IMR-90 (cell line): ENCODE data around the gene ZNF385B. TPM values are rescaled to one million over a fixed set of nuclear protein-coding genes. Genes with fewer than 3 reads are reported as not detected.

Experiments
- ATAC-seq: fragments of 200-7000 bp; cut with Tn5 transposase; 2 replicates; pipeline ENCODE4 v1.9.1; 2020; ENCODE audit warnings: low read depth, mild to moderate bottlenecking, moderate library complexity
- BruUV-seq: library from RNA; stranded (reverse); fragments of 400-500 nt; replicated peaks from 2 replicates; lab custom pipeline; 2021; lab: Mats Ljungman, UMichigan
- CTCF ChIA-PET: fragments of 300-600 bp; formaldehyde crosslinking; extraction: SDS; loops from one replicate; lab custom pipeline; 2021; ENCODE audit warnings: antibody characterized with exemption; lab: Yijun Ruan, JAX
- POLR2A ChIA-PET: fragments of 300-600 bp; sonication (Branson Sonifier 250); formaldehyde crosslinking; loops from one replicate; lab custom pipeline; 2022; ENCODE audit warnings: antibody characterized with exemption; ENCODE audit not compliant: unreplicated experiment; lab: Charles Lee
- DNase-seq: peaks from one replicate; pipeline ENCODE4 v3.0.0; 2013
- H2AFZ ChIP-seq: replicated peaks from 2 replicates; pipeline ENCODE3; 2013; ENCODE audit warnings: low read length, mild to moderate bottlenecking; ENCODE audit not compliant: poor library complexity
- H2AK5ac ChIP-seq: 2 replicates; pipeline ENCODE4 v1.6.1; 2013; ENCODE audit warnings: low read depth, low read length, inconsistent platforms
- H2AK9ac ChIP-seq: replicated peaks from 2 replicates; pipeline ENCODE3; 2013; ENCODE audit warnings: mild to moderate bottlenecking, low read depth, low read length, moderate library complexity; ENCODE audit not compliant: poor library complexity
- H2BK120ac ChIP-seq: 2 replicates; pipeline ENCODE4 v1.6.1; 2013; ENCODE audit warnings: low read depth, low read length, inconsistent platforms
- H2BK15ac ChIP-seq: 3 replicates; pipeline ENCODE4 v1.6.1; 2013; ENCODE audit warnings: low read depth, low read length, inconsistent platforms
- H2BK20ac ChIP-seq: 2 replicates; pipeline ENCODE4 v1.6.1; 2013; ENCODE audit warnings: low read depth, mild to moderate bottlenecking, inconsistent platforms, low read length, moderate library complexity
- H2BK5ac ChIP-seq: 2 replicates; pipeline ENCODE4 v1.6.1; 2013; ENCODE audit warnings: mild to moderate bottlenecking, low read depth, low read length, inconsistent platforms; ENCODE audit not compliant: poor library complexity, severe bottlenecking
- H3K14ac ChIP-seq: replicated peaks from 2 replicates; pipeline ENCODE4 v1.6.1; 2013; ENCODE audit warnings: low read depth, low read length, inconsistent platforms
- H3K18ac ChIP-seq: 2 replicates; pipeline ENCODE4 v1.6.1; 2013; ENCODE audit warnings: low read depth, low read length, control low read depth
- H3K23ac ChIP-seq: 2 replicates; pipeline ENCODE4 v1.6.1; 2013; ENCODE audit warnings: low read depth, low read length, inconsistent platforms
- H3K27ac ChIP-seq: 2 replicates; pipeline ENCODE4 v1.5.1; 2013; ENCODE audit warnings: mild to moderate bottlenecking, control low read depth, low read length; ENCODE audit not compliant: insufficient read depth
- H3K27me3 ChIP-seq: 2 replicates; pipeline ENCODE4 v1.6.1; 2013; ENCODE audit warnings: low read length; ENCODE audit not compliant: control insufficient read depth, insufficient read depth
- H3K36me3 ChIP-seq: 2 replicates; pipeline ENCODE4 v1.6.1; 2013; ENCODE audit warnings: low read length, mixed read lengths; ENCODE audit not compliant: control insufficient read depth, insufficient read depth
- H3K4ac ChIP-seq: 2 replicates; pipeline ENCODE4 v1.6.1; 2013; ENCODE audit warnings: low read depth, low read length, inconsistent platforms
- H3K4me1 ChIP-seq: 2 replicates; pipeline ENCODE4 v1.6.1; 2013; ENCODE audit warnings: low read length, mixed read lengths; ENCODE audit not compliant: control insufficient read depth, insufficient read depth
- H3K4me2 ChIP-seq: 2 replicates; pipeline ENCODE4 v1.6.1; 2013; ENCODE audit warnings: low read depth, mild to moderate bottlenecking, control low read depth, low read length, moderate library complexity
- H3K4me3 ChIP-seq: 2 replicates; pipeline ENCODE4 v1.5.1; 2013; ENCODE audit warnings: low read depth, mild to moderate bottlenecking, control low read depth, low read length, moderate library complexity; ENCODE audit not compliant: insufficient read depth
- H3K56ac ChIP-seq: 2 replicates; pipeline ENCODE4 v1.6.1; 2013; ENCODE audit warnings: low read length, inconsistent platforms; ENCODE audit not compliant: insufficient read depth; ENCODE audit errors: extremely low read depth
- H3K79me1 ChIP-seq, 2 experiments: 2 replicates each; pipeline ENCODE4 v1.6.1; 2013; ENCODE audit warnings: low read length in 2 of 2, inconsistent platforms in 1 of 2, low read depth in 1 of 2
- H3K9ac ChIP-seq: 2 replicates; pipeline ENCODE4 v1.6.1; 2013; ENCODE audit warnings: low read depth, low read length, control low read depth
- H3K9me1 ChIP-seq: 2 replicates; pipeline ENCODE4 v1.6.1; 2013; ENCODE audit warnings: low read length, inconsistent platforms; ENCODE audit not compliant: insufficient read depth
- H3K9me3 ChIP-seq: 2 replicates; pipeline ENCODE4 v1.6.1; 2013; ENCODE audit warnings: low read length; ENCODE audit not compliant: control insufficient read depth, insufficient read depth
- H4K20me1 ChIP-seq: 2 replicates; pipeline ENCODE4 v1.6.1; 2013; ENCODE audit warnings: low read length, inconsistent platforms; ENCODE audit not compliant: insufficient read depth
- H4K5ac ChIP-seq: 2 replicates; pipeline ENCODE4 v1.6.1; 2013; ENCODE audit warnings: mild to moderate bottlenecking, low read depth, low read length, control low read depth
- H4K8ac ChIP-seq, 2 experiments: 2 replicates each; pipeline ENCODE4 v1.6.1; 2013; ENCODE audit warnings: low read depth in 2 of 2, low read length in 2 of 2, control low read depth in 1 of 2, inconsistent platforms in 1 of 2
- H4K91ac ChIP-seq: 2 replicates; pipeline ENCODE4 v1.6.1; 2013; ENCODE audit warnings: low read depth, low read length, inconsistent platforms; ENCODE audit not compliant: insufficient read depth
- BHLHE40 ChIP-seq: fragments of 150-350 bp; IDR thresholded peaks from 2 replicates; pipeline ENCODE4 v1.6.1; 2016; ENCODE audit warnings: mild to moderate bottlenecking, low read depth, low read length
- MAZ ChIP-seq: IDR thresholded peaks from 2 replicates; pipeline ENCODE4 v1.6.1; 2012; ENCODE audit warnings: low read depth, mild to moderate bottlenecking, low read length, improper control_type of control experiment, moderate library complexity, borderline replicate concordance
- MXI1 ChIP-seq: IDR thresholded peaks from 2 replicates; pipeline ENCODE4 v1.6.1; 2012; ENCODE audit warnings: low read depth, mild to moderate bottlenecking, low read length, moderate library complexity, borderline replicate concordance
- NFE2L2 ChIP-seq: fragments of 150-350 bp; IDR thresholded peaks from 2 replicates; pipeline ENCODE4 v1.6.1; 2016; ENCODE audit warnings: low read depth, mild to moderate bottlenecking, low read length
- RCOR1 ChIP-seq: IDR thresholded peaks from 2 replicates; pipeline ENCODE4 v1.6.1; 2012; ENCODE audit warnings: mild to moderate bottlenecking, low read length, improper control_type of control experiment; ENCODE audit not compliant: insufficient replicate concordance
- SMC3 ChIP-seq: fragments of 150-350 bp; IDR thresholded peaks from 2 replicates; pipeline ENCODE4 v1.6.1; 2016; ENCODE audit warnings: low read depth, mild to moderate bottlenecking, antibody characterized with exemption, low read length, moderate library complexity
- WGBS, 2 experiments: methylation state at CpG; one replicate each; pipeline versions ENCODE4 v1.1.5 to v1.1.7; 2013; ENCODE audit warnings: missing lambda C conversion rate in 2 of 2; ENCODE audit not compliant: insufficient read length in 1 of 2; ENCODE audit errors: extremely low coverage in 2 of 2; 5-methylcytosine and 5-hydroxymethylcytosine counted together
- dilution Hi-C: fragments of 300-500 bp; cut with HindIII; formaldehyde crosslinking; loops from one replicate; pipeline ENCODE4 v1.14.3; 2018; ENCODE audit warnings: low sequenced_read_pairs; ENCODE audit not compliant: unreplicated experiment
- in situ Hi-C: fragments of 300-500 bp; cut with MboI; formaldehyde crosslinking; loops from 3 replicates; pipeline ENCODE4 v1.14.3; 2019; ENCODE audit warnings: low sequenced_read_pairs, inconsistent platforms, mixed read lengths
- intact Hi-C: fragments of 100-400 bp; cut with micrococcal nuclease; formaldehyde crosslinking; loops from 2 replicates; pipeline ENCODE4 v1.10.0; 2022
- polyA plus RNA-seq, 3 experiments: library from polyadenylated mRNA; depleted of rRNA; stranded (reverse); fragments of >200 nt; gene quantifications; 2 replicates each; pipeline ENCODE4 v1.2.3, GENCODE V29; 2012; ENCODE audit warnings: low replicate concordance in 1 of 3
- total RNA-seq: library from RNA; depleted of rRNA; stranded (reverse); fragments of >200 nt; gene quantifications from 2 replicates; pipeline ENCODE4 v1.2.3, GENCODE V29; 2012
- TF ChIP-seq, protein P1 (sequence below): fragments of 150-350 bp; IDR thresholded peaks from 2 replicates; pipeline ENCODE4 v1.6.1; 2016; ENCODE audit warnings: low read depth, mild to moderate bottlenecking, low read length, moderate library complexity, borderline replicate concordance

ZNF385B gene
- total and polyA plus RNA-seq, 2 of the 4 experiments (the other 2 are of a cell fraction) = not detected

DNA sequence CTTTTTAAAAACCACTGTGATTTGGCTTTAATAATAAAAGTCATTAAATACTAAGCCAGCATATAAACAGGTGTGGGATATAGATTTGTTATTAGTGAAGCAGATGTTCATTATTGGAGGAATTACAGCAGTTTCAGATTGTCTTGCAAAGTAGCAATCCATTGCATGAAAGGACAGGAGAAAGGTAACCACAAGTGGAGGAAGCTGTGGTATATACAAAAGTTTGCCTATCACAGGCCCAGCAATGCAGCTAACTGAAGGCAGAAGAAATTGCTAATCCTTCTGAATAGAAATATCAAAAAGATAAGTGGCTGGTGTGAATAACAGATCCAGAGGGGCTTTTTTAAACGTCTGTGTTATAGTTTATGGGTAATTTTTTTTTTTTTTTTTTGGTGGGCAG, 199.4 kb downstream of the ZNF385B start (continued):
- no peak for TF ChIP-seq MXI1
- no peak for TF ChIP-seq RCOR1

DNA sequence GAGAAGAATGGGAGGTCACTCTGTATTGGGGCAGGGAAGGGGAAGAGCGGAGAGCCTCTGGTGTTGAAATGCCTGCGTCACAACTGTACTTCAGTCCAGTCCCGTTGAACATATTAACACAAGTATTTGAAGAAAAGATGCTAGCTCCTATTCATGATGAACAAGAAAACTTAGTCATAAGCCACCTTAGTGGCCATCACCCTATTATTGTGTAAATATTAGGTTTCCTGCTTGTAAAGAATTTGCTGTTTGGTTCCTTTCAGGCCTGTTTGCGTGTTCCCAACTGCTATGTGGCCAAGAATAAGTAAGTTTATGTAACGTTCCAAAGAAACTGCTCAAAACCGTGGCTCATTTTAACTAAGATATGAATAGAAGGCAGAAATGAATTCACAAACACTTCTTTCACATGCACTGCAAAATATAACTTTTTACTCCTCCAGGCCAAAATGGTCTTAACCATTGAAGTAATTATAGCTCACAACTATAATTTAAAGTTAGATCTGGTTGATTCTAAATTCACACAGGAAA, 204.3 kb downstream of the ZNF385B start:
- no peak overlapping the region for H3K56ac ChIP-seq
- H4K5ac ChIP-seq = no peak overlapping the region
- H2BK5ac ChIP-seq = no peak overlapping the region
- no peak for TF ChIP-seq BHLHE40
- TF ChIP-seq NFE2L2 = no peak
- no peak for TF ChIP-seq MAZ
- no peak for TF ChIP-seq SMC3
- TF ChIP-seq, protein P1, sequence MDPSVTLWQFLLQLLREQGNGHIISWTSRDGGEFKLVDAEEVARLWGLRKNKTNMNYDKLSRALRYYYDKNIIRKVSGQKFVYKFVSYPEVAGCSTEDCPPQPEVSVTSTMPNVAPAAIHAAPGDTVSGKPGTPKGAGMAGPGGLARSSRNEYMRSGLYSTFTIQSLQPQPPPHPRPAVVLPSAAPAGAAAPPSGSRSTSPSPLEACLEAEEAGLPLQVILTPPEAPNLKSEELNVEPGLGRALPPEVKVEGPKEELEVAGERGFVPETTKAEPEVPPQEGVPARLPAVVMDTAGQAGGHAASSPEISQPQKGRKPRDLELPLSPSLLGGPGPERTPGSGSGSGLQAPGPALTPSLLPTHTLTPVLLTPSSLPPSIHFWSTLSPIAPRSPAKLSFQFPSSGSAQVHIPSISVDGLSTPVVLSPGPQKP = no peak
- H3K4me1 ChIP-seq = no peaks in the 10 kb centered on the region
- in situ Hi-C loops (no loop called here), intact Hi-C loops (no loop called here), dilution Hi-C loops (no loop called here)
- ChIA-PET POLR2A (no interaction called here), CTCF (no interaction called here)
- H3K9me1 ChIP-seq = no peaks in the 10 kb centered on the region
- no peak overlapping the region for H4K91ac ChIP-seq
- H3K23ac ChIP-seq = no peak overlapping the region
- H2AK9ac ChIP-seq = no peak overlapping the region
- BruUV-seq = no TSS peak
- no peak overlapping the region for H3K4me2 ChIP-seq
- no CpG with 5 or more reads among the region's 6 CpGs for WGBS, 2 experiments
- H4K20me1 ChIP-seq = no peaks in the 10 kb centered on the region
- no peak overlapping the region for H2BK15ac ChIP-seq
- no peak for DNase-seq
- no peaks in the 10 kb centered on the region for H3K36me3 ChIP-seq
- no peak overlapping the region for H3K9ac ChIP-seq
- no peak overlapping the region for H2AFZ ChIP-seq
- no peak overlapping the region for H3K14ac ChIP-seq
- no peaks in the 10 kb centered on the region for H3K79me1 ChIP-seq
- H3K27me3 ChIP-seq = no peaks in the 10 kb centered on the region
- H2BK120ac ChIP-seq = no peak overlapping the region
- no peak for ATAC-seq
- no peak overlapping the region for H2BK20ac ChIP-seq
- no peak overlapping the region for H4K8ac ChIP-seq
- no peaks in the 10 kb centered on the region for H3K9me3 ChIP-seq
- no peak overlapping the region for H2AK5ac ChIP-seq
- H3K4me3 ChIP-seq = no peak overlapping the region
- no peak overlapping the region for H3K27ac ChIP-seq
- no peak overlapping the region for H3K18ac ChIP-seq
- no peak overlapping the region for H3K4ac ChIP-seq
